ENCODE measurements around the gene ECSIT. TPM values are rescaled to one million over a fixed set of nuclear protein-coding genes. Genes with fewer than 3 reads are reported as not detected.

The ECSIT gene
- polyA plus RNA-seq, 2 of the 4 experiments (the other 2 are of a cell fraction) = 23.0 to 29.7 TPM

- 64% methylated on average over 9 of the region's 19 CpGs for WGBS (ENCODE audit: missing lambda C conversion rate)
- DNase-seq (ENCODE audit: low read depth in 1 of 2, low spot score in 1 of 2) (no peak), FAIRE-seq (no peak), ATAC-seq (no peak)
- CTCF ChIA-PET = interaction anchor here (0.8 to 1.6 kb wide), 4 partner anchors 9 to 101 kb away, joined by 3 to 6 read pairs (median 4); partner anchors contain the start of gene ELOF1
- TF ChIP-seq RNF2 (IDR thresholded peaks at IDR 0.05; ENCODE audit: borderline replicate concordance, low read depth) (no peak), EHF (CRISPR knock-in tag; IDR thresholded peaks at IDR 0.05) (no peak), ZNF302 (CRISPR knock-in tag; IDR thresholded peaks at IDR 0.05) (no peak), POLR2A (IDR thresholded peaks at IDR 0.05; ENCODE audit: low read length) (no peak), POLR2AphosphoS2 (conservative IDR thresholded peaks at IDR 0.05; ENCODE audit: low read length) (no peak), HEYL (CRISPR knock-in tag; IDR thresholded peaks at IDR 0.05) (no peak), BHLHE40 (IDR thresholded peaks at IDR 0.05; ENCODE audit: low read depth, low read length) (no peak), ESRRA (IDR thresholded peaks at IDR 0.05; ENCODE audit: borderline replicate concordance, low read length) (no peak), MYC (IDR thresholded peaks at IDR 0.05; ENCODE audit: borderline replicate concordance, low read length) (no peak), HES2 (IDR thresholded peaks at IDR 0.05) (no peak), MAFK (IDR thresholded peaks at IDR 0.05; ENCODE audit: partially characterized antibody) (no peak), CBX8 (IDR thresholded peaks at IDR 0.05) (no peak), PHF8 (IDR thresholded peaks at IDR 0.05; ENCODE audit: borderline replicate concordance, low read depth) (no peak), ZC3H11A (IDR thresholded peaks at IDR 0.05) (no peak), ZFP36 (IDR thresholded peaks at IDR 0.05; ENCODE audit: borderline replicate concordance, partially characterized antibody) (no peak), ZSCAN20 (CRISPR knock-in tag; IDR thresholded peaks at IDR 0.05) (no peak)
- TF ChIP-seq, protein P1, sequence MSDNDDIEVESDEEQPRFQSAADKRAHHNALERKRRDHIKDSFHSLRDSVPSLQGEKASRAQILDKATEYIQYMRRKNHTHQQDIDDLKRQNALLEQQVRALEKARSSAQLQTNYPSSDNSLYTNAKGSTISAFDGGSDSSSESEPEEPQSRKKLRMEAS (IDR thresholded peaks at IDR 0.05) = no peak
- TF ChIP-seq, protein P2, sequence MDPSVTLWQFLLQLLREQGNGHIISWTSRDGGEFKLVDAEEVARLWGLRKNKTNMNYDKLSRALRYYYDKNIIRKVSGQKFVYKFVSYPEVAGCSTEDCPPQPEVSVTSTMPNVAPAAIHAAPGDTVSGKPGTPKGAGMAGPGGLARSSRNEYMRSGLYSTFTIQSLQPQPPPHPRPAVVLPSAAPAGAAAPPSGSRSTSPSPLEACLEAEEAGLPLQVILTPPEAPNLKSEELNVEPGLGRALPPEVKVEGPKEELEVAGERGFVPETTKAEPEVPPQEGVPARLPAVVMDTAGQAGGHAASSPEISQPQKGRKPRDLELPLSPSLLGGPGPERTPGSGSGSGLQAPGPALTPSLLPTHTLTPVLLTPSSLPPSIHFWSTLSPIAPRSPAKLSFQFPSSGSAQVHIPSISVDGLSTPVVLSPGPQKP (IDR thresholded peaks at IDR 0.05; ENCODE audit: low read depth, low read length) = no peak
- TF ChIP-seq, protein P3, sequence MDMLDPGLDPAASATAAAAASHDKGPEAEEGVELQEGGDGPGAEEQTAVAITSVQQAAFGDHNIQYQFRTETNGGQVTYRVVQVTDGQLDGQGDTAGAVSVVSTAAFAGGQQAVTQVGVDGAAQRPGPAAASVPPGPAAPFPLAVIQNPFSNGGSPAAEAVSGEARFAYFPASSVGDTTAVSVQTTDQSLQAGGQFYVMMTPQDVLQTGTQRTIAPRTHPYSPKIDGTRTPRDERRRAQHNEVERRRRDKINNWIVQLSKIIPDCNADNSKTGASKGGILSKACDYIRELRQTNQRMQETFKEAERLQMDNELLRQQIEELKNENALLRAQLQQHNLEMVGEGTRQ (IDR thresholded peaks at IDR 0.05) = no peak
- POLR2A ChIA-PET = no interaction called here
- H3K9me3 ChIP-seq = no peaks in the 10 kb centered on the region
- no peaks in the 10 kb centered on the region for H3K4me1 ChIP-seq
- no peak overlapping the region for H3K27ac ChIP-seq
- H3K4me2 ChIP-seq = no peak overlapping the region
- no peak overlapping the region for H3K4me3 ChIP-seq
Measured at GRCh38 chr19:11458236-11458900, 70.6 kb downstream of the ECSIT start.

DNA sequence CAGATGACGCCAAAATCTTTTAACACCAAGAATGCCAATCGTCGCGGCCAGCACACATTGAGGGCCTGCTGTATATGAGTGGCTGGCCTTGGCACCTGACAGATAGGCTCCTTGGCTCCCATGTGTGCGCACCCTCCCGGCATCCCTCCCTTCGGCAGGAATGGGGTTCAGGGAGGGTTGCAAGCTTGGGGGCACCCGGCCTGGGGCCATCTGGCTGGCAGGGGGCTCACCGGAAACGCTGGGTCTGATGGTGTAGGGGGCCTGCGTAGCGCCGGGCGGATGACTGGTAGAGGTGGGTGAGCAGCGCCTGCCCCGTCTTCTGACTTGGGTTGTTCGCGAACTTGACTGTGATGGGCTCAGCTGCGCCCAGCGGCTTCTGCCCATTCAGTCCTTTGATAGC lies 71.1 kb downstream of the ECSIT start:
- ChIA-PET CTCF (interaction anchor here (1.0 to 1.6 kb wide), 4 partner anchors 8 to 214 kb away, joined by 3 to 6 read pairs (median 4); no protein-coding TSS in a partner anchor), POLR2A (no interaction called here)
- TF ChIP-seq POLR2A (IDR thresholded peaks at IDR 0.05; ENCODE audit: low read length) (no peak), RCOR1 (IDR thresholded peaks at IDR 0.05; ENCODE audit: low read depth, low read length) (no peak), NR3C1 (IDR thresholded peaks at IDR 0.05) (no peak)
- TF ChIP-seq, protein P4, sequence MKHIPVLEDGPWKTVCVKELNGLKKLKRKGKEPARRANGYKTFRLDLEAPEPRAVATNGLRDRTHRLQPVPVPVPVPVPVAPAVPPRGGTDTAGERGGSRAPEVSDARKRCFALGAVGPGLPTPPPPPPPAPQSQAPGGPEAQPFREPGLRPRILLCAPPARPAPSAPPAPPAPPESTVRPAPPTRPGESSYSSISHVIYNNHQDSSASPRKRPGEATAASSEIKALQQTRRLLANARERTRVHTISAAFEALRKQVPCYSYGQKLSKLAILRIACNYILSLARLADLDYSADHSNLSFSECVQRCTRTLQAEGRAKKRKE (CRISPR knock-in tag; IDR thresholded peaks at IDR 0.05; ENCODE audit: low read depth) = no peak
- no peak for FAIRE-seq
- Histone ChIP-seq H3K4me1 (no peaks in the 10 kb centered on the region), H3K27ac (no peak overlapping the region), H3K4me3 (no peak overlapping the region), H3K4me2 (no peak overlapping the region), H3K9me3 (no peaks in the 10 kb centered on the region)
- 73% methylated on average over 10 of the region's 20 CpGs for WGBS (ENCODE audit: missing lambda C conversion rate)
- DNase-seq (ENCODE audit: low read depth in 1 of 2, low spot score in 1 of 2) = no peak
- ATAC-seq = no peak
